ENCODE data around the gene TMED8.

The TMED8 gene

DNA sequence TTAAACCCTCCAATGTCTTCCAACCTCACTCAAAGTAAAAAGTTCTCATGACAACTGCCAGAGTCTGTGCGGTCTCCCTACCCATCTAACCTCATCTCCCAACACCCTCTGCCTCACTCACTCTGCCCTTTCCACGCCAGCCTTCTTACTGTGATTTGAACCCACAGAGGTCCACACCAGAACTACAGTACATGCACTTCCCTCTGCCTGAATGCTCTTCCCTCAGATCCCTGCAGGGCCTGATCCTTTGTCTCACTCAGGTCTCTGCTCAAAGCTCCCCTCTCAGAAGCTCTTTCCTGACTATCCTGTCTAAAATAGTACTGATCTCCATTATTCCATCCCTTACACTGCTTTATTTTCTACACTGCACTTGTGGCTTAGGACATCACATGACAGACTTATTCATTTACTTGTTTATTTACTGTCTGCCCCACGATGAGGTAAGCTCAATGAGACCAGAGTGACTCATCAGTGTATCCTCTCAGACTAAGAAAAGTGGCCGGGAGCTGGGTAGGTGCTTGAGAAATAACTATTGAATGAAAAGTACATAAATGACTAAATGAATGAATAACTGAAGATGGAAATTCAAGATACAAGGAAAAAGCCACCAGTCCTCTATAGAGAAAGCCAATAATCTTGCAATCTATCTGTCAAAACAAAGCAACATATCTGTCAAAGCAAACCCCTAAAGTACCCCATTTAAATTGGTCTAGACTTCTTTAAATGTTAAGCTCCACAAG is 73.3 kb downstream of the TMED8 start (continued):
- TF ChIP-seq ZNF324 (tag by site-specific recombination; IDR thresholded peaks at IDR 0.05): 0 out of 2 replicates have a peak, but pooled peaks have one; percentile 20
- peak; percentile 52 for TF ChIP-seq ZNF335 (tag by site-specific recombination; conservative IDR thresholded peaks at IDR 0.05)
- no peak for TF ChIP-seq EGR2 (tag by site-specific recombination; IDR thresholded peaks at IDR 0.05; ENCODE audit: low read depth)
- 0 out of 2 replicates have a peak, but pooled peaks have one; percentile 11 for TF ChIP-seq SP2 (tag by site-specific recombination; IDR thresholded peaks at IDR 0.05)
- TF ChIP-seq ZNF433 (tag by site-specific recombination; IDR thresholded peaks at IDR 0.05; ENCODE audit: low read depth): no peak
- no peak for TF ChIP-seq ZNF580 (tag by site-specific recombination; IDR thresholded peaks at IDR 0.05)
- peak; percentile 82 for TF ChIP-seq PRDM1 (tag by site-specific recombination; IDR thresholded peaks at IDR 0.05)
- TF ChIP-seq WT1 (tag by site-specific recombination; IDR thresholded peaks at IDR 0.05): peak; percentile 66; the same call in 1 of the 2 replicates
- TF ChIP-seq, protein P1, sequence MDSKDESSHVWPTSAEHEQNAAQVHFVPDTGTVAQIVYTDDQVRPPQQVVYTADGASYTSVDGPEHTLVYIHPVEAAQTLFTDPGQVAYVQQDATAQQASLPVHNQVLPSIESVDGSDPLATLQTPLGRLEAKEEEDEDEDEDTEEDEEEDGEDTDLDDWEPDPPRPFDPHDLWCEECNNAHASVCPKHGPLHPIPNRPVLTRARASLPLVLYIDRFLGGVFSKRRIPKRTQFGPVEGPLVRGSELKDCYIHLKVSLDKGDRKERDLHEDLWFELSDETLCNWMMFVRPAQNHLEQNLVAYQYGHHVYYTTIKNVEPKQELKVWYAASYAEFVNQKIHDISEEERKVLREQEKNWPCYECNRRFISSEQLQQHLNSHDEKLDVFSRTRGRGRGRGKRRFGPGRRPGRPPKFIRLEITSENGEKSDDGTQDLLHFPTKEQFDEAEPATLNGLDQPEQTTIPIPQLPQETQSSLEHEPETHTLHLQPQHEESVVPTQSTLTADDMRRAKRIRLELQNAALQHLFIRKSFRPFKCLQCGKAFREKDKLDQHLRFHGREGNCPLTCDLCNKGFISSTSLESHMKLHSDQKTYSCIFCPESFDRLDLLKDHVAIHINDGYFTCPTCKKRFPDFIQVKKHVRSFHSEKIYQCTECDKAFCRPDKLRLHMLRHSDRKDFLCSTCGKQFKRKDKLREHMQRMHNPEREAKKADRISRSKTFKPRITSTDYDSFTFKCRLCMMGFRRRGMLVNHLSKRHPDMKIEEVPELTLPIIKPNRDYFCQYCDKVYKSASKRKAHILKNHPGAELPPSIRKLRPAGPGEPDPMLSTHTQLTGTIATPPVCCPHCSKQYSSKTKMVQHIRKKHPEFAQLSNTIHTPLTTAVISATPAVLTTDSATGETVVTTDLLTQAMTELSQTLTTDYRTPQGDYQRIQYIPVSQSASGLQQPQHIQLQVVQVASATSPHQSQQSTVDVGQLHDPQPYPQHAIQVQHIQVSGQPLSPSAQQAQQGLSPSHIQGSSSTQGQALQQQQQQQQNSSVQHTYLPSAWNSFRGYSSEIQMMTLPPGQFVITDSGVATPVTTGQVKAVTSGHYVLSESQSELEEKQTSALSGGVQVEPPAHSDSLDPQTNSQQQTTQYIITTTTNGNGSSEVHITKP (tag by site-specific recombination; IDR thresholded peaks at IDR 0.05): peak; percentile 89
- TF ChIP-seq ZNF214 (tag by site-specific recombination; IDR thresholded peaks at IDR 0.05; ENCODE audit: borderline replicate concordance): no peak
- no peak for TF ChIP-seq ZNF529 (tag by site-specific recombination; IDR thresholded peaks at IDR 0.05; ENCODE audit: insufficient replicate concordance)
- no peak for TF ChIP-seq ZNF785 (tag by site-specific recombination; IDR thresholded peaks at IDR 0.05)

DNA sequence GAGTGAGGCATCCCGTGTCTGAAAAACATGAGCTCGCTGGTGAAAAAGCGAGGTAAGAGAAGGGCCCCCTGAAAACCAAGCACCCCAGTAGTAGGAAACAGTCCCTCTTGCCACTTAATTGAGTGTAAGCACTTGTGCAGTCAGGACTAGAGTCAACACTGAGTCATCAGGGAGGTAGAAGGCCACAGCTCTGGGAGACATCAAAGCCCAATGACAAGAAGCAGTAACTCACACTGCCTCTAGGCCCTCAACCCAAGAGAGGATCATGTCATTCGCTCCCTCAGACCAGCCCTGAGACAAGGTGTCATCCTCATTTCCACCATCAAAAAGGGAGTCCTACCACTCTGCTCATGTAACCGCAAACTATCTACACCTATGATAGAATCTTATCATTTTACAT is 74.0 kb downstream of the TMED8 start:
- ChIA-PET POLR2A (interaction anchor here (1.4 to 3.7 kb wide), 4 partner anchors 9 to 18 kb away, joined by 4 to 26 read pairs (median 11); partner anchors contain the start of genes GSTZ1 and POMT2), CTCF (interaction anchor here (0.6 to 11.9 kb wide), 8 partner anchors 12 to 153 kb away, joined by 3 to 293 read pairs (median 4); partner anchors contain the start of genes SAMD15 and TMED8)
- peaks cover 4 to 41% of the 10 kb centered on the region in 2 experiments; a peak in 2 of 3 replicates for H3K36me3 ChIP-seq (ENCODE audit: control insufficient read depth in 2 of 2, insufficient read depth in 1 of 2, low read length in 2 of 2)
- peak overlapping the region; percentile 96 for H3K27ac ChIP-seq (ENCODE audit: extremely low read depth, low read depth, low read length)
- H3K4me3 ChIP-seq (ENCODE audit: low read depth, low read length): no peak overlapping the region
- no peaks in the 10 kb centered on the region for H3K9me3 ChIP-seq (ENCODE audit: control insufficient read depth, insufficient read depth, low read depth, low read length)
- H3K4me1 ChIP-seq (ENCODE audit: control insufficient read depth, insufficient read depth, low read length): peaks cover 28% of the 10 kb centered on the region
- TF ChIP-seq ZNF704 (tag by site-specific recombination; IDR thresholded peaks at IDR 0.05) (no peak), ZNF664 (tag by site-specific recombination; IDR thresholded peaks at IDR 0.05) (no peak), IKZF3 (tag by site-specific recombination; IDR thresholded peaks at IDR 0.05) (no peak), BCL6B (tag by site-specific recombination; IDR thresholded peaks at IDR 0.05) (no peak), ZNF223 (tag by site-specific recombination; IDR thresholded peaks at IDR 0.05) (no peak), ZNF202 (tag by site-specific recombination; IDR thresholded peaks at IDR 0.05; ENCODE audit: borderline replicate concordance) (no peak), ZNF560 (tag by site-specific recombination; IDR thresholded peaks at IDR 0.05; ENCODE audit: borderline replicate concordance) (no peak), HOXC10 (CRISPR knock-in tag; IDR thresholded peaks at IDR 0.05) (no peak), ZNF146 (tag by site-specific recombination; IDR thresholded peaks at IDR 0.05) (no peak), ZNF174 (tag by site-specific recombination; IDR thresholded peaks at IDR 0.05) (no peak), ZNF138 (tag by site-specific recombination; IDR thresholded peaks at IDR 0.05; ENCODE audit: borderline replicate concordance) (no peak)
- TF ChIP-seq, protein P2, sequence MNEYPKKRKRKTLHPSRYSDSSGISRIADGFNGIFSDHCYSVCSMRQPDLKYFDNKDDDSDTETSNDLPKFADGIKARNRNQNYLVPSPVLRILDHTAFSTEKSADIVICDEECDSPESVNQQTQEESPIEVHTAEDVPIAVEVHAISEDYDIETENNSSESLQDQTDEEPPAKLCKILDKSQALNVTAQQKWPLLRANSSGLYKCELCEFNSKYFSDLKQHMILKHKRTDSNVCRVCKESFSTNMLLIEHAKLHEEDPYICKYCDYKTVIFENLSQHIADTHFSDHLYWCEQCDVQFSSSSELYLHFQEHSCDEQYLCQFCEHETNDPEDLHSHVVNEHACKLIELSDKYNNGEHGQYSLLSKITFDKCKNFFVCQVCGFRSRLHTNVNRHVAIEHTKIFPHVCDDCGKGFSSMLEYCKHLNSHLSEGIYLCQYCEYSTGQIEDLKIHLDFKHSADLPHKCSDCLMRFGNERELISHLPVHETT (tag by site-specific recombination; IDR thresholded peaks at IDR 0.05): 0 out of 2 replicates have a peak, but pooled peaks have one; percentile 25
- TF ChIP-seq, protein P3, sequence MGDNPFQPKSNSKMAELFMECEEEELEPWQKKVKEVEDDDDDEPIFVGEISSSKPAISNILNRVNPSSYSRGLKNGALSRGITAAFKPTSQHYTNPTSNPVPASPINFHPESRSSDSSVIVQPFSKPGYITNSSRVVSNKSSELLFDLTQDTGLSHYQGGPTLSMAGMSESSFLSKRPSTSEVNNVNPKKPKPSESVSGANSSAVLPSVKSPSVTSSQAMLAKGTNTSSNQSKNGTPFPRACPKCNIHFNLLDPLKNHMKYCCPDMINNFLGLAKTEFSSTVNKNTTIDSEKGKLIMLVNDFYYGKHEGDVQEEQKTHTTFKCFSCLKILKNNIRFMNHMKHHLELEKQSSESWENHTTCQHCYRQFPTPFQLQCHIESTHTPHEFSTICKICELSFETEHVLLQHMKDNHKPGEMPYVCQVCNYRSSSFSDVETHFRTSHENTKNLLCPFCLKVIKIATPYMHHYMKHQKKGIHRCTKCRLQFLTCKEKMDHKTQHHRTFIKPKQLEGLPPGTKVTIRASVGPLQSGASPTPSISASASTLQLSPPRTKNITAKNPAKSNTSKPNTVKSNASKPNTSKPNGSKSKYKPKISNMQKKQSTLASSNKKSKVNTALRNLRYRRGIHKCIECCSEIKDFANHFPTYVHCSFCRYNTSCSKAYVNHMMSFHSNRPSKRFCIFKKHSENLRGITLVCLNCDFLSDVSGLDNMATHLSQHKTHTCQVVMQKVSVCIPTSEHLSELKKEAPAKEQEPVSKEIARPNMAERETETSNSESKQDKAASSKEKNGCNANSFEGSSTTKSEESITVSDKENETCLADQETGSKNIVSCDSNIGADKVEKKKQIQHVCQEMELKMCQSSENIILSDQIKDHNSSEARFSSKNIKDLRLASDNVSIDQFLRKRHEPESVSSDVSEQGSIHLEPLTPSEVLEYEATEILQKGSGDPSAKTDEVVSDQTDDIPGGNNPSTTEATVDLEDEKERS (tag by site-specific recombination; IDR thresholded peaks at IDR 0.05): no peak
